Stimulated activated CD4-positive, alpha-beta T cell treated with anti-CD3 and anti-CD28 coated beads, Interleukin-1b, Interleukin-23, amount 100 ng/mL, for 1 hour (primary cell): Measurements from ENCODE around the gene THOC7.
A peak's percentile ranks its signal among the peaks of the same experiment; 100 is the strongest.

Experiments
- DNase-seq, 2 donors: peaks; one replicate each; pipeline ENCODE4 v3.0.0-alpha.2; 2020; ENCODE audit warnings: low read depth in 2 of 2

Gene THOC7

GRCh38 chr3:63845215-63845614, 18.4 kb downstream of the THOC7 start:
- DNase-seq, result no peak

- no peak for DNase-seq
Observed at GRCh38 chr3:63842127-63842526, 21.5 kb downstream of the THOC7 start.

GRCh38 chr3:63841704-63842103, 21.9 kb downstream of the THOC7 start:
- no peak for DNase-seq

- DNase-seq, result no peak
Observed at GRCh38 chr3:63832395-63832794, 31.2 kb downstream of the THOC7 start.

DNA sequence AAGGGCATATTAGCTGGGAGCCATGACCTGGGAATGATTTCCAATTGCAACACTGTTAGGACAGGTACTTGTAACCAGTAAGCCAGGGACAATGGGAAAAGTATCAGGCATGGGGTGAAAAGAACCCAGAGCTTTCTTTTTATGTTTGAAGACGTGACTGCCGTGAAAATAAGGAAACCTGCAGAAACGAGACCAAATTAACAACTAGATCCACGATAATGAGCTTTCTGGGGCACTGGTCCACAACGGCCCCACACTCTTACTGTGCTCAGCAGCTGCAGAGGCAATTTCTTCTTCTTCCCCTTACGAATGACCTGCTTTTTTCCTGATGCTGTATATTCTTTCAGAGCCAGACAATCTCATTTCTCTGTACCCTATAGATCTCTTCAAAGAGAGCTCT, 33.1 kb downstream of the THOC7 start:
- DNase-seq, result no peak

DNA sequence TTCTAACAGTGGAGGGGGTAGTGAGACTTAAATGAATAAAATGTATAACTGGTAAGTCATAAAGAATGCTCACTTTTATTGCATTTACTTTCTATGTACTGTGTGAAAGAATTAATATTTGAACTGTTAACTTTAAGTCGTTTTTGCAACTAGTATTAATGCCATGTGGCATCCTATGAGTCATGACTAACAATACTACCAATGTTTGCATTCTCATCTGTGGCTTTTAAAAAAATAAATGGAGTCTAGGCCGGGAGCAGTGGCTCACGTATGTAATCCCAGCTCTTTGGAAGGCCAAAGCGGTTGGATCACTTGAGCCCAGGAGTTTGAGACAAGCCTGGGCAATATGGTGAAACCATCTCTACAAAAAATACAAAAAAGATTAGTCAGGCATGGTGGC, 39.3 kb downstream of the THOC7 start:
- no peak for DNase-seq

DNA sequence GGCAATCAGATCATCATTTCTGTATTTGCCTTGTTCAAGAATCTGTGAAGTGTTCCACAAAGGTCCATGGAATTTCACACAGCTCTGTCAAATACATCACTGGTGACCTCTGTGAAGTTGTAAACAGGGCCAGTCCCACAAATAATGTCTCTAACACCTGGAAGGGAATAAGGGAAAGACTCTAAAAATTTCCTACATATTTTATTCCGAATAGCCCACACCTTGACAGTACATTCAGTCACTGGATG, 44.5 kb downstream of the THOC7 start, which contains the start of gene C3orf49:
Gene C3orf49, plus strand, starts transcription at position 149 of the 248 bp plus-strand sequence. CDS start 173 bp downstream, outside the sequence.
- no peak for DNase-seq

DNA sequence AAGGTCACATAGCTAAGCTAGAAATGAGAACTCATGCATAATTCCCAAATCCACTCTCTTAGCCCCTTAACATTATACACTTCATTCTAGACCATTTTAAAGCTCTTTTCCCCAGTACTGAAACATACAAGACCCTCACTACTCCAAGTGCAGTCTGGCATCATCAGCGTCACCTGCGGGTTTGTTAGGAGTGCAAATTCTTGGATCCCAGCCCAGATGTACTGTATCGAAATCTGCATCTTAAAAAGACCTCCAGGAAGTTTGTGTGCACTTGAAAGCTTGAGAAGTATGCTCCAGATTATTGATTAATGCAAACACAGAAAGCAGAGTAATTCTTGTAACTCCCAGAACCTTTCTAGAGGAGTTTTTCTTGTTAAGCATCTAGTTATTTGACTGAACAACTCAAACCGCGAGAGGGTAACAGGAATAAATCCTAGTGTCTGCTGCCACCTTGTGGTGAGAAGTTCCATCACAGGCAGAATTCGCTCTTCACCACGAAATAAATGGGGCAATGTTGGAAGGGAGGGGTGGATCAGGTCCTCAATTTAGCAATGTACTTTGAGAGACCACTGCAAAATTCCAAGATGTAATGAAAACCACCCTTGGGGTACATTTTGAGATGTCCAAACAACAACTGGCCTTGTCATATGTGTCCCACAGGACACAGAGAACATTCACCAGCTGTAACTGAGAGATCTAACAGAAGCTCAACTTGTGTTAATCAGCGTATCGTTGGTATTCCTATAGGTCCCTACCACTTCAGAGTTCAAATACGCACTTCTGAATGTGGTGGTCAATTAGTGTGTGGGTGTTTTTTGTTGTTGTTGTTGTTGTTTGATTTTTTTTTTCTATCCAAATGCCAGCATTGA, 45.1 kb downstream of the THOC7 start:
- peak; percentile 13 to 33 for DNase-seq

DNA sequence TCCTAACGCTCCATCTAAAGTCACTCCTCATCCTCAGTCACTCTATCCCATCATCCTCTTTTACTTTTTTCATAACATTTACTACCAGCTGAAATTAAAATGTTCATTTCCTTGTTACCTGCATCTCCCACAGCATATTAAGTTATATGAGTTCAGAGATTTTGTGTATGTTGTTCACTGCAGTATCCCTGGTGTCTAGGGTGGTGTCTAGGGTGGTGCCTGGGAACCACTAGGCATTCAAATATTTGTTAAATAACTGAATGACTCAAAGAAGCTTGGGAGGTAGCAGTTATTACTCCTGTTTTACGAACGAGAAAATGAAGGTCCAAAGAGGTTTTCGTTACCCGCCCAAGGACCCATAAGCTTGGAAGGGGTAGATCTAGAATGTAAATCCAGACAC, 46.4 kb downstream of the THOC7 start:
- no peak for DNase-seq

- DNase-seq, result no peak
Observed at GRCh38 chr3:63814237-63814636, 49.4 kb downstream of the THOC7 start.

GRCh38 chr3:63809607-63810006, 54.0 kb downstream of the THOC7 start:
- no peak for DNase-seq

DNA sequence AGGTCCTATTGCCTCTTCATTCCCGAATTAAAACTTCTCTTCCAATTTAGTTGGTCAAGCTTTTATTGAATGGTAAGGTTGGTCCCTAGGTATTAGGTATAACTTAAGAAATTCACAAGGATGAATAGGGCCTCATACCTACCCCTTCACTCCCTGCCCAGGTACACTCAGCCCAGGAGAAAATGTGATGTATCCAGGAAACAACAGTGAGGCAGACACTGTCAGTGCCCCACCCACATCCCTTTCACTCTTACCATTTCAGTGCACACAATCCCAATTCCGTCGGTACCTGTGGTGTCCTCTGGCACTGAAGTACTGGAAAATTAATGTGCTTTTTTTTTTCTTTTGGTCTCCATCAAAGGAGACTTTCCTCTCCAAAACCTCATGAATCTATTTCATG, 55.0 kb downstream of the THOC7 start:
- DNase-seq, result no peak

DNA sequence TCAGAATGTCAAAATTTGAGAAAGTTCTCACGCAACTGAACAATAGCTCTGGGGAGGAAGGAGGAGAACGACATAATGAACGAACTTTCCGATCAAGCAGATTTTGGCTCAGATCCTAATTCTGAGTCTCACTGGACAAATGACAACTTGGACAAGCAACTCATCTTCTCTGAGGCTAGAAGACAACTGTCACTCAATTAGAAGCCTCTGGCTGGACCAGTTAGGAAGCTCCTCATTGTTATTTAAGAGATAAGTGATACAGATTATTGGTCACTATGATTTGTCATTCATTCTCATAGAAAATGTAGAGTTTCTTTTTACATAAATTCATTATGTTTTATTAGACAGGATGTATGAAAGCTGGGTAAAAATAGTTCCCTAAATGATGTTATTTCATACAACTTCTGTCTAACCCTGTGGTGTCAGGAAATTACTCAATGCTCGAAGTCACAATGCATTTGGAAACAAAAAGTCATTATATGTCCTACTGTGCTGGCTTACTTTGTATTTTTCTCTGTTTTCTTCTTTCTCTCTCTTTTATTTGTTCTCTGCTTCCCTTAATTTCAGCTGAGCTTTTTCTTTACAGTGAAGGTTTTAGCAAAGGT, 55.5 kb downstream of the THOC7 start:
- DNase-seq, result no peak

DNA sequence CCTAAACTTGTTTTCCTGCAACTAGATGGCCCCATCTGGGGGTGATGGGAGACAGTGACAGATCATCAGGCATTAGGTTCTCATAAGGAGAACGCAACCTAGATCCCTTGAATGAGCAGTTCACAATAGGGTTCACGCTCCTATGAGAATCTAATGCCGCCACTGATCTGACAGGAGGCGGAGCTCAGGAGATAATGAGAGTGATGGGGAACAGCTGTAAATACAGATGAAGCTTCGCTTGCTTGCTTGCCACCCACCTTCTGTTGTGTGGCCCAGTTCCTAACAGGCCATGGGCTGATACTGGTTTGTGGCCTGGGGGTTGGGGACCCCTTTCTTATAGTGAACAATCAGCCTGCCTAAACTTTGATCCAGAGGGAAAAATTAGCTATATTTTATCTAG, 59.7 kb downstream of the THOC7 start:
- no peak for DNase-seq

GRCh38 chr3:63800097-63800496, 63.5 kb downstream of the THOC7 start:
- DNase-seq, result no peak

- no peak for DNase-seq
Observed at GRCh38 chr3:63798949-63799348, 64.7 kb downstream of the THOC7 start.

GRCh38 chr3:63798544-63798943, 65.1 kb downstream of the THOC7 start:
- no peak for DNase-seq

GRCh38 chr3:63795438-63795837, 68.2 kb downstream of the THOC7 start:
- no peak for DNase-seq

DNA sequence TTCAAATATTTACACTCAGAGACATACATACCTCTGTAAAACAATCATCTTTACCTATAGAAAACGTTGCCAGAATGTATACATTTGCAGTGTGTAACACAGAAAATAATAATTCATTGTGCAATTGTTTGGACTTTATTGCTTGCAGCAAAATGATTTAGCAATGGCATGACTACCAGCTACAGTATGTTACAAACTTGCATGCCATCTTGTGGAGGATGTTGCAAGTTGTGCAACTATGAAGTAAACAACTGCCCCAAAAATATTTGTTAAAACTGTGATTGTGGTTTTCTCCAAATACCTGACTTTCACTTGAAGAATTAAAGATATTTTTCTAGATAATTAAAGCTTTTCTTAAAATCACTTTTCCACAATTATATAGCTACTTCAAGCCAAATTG, 71.6 kb downstream of the THOC7 start:
- DNase-seq, result no peak
